Upper lobe of right lung (tissue), 1 donor: ENCODE results near the gene FCN3. TPM values are rescaled to one million over a fixed set of nuclear protein-coding genes. Genes with fewer than 3 reads are reported as not detected.

Experiments used
- ATAC-seq: fragments of 200-7000 bp; cut with Tn5 transposase; one replicate; pipeline ENCODE4 v1.9.1; 2020; ENCODE audit warnings: mild to moderate bottlenecking, moderate library complexity
- DNase-seq: peaks from one replicate; pipeline ENCODE4 v3.0.0-alpha.2; 2020
- H3K27ac ChIP-seq: fragments of 200-600 bp; one replicate; pipeline ENCODE4 v1.8.0; 2022
- H3K27me3 ChIP-seq: fragments of 200-600 bp; one replicate; pipeline ENCODE4 v1.8.0; 2022; ENCODE audit warnings: mild to moderate bottlenecking
- H3K36me3 ChIP-seq: fragments of 200-600 bp; one replicate; pipeline ENCODE4 v1.8.0; 2022
- H3K4me1 ChIP-seq: fragments of 200-600 bp; one replicate; pipeline ENCODE4 v1.8.0; 2022
- H3K4me3 ChIP-seq: fragments of 200-600 bp; one replicate; pipeline ENCODE4 v1.8.0; 2022; ENCODE audit warnings: mild to moderate bottlenecking
- H3K9me3 ChIP-seq: fragments of 200-600 bp; one replicate; pipeline ENCODE4 v1.8.0; 2022
- CTCF ChIP-seq: fragments of 200-600 bp; IDR thresholded peaks from one replicate; pipeline ENCODE4 v1.8.0; 2022; ENCODE audit warnings: antibody characterized with exemption
- intact Hi-C: fragments of 100-400 bp; cut with DNase I; formaldehyde crosslinking; loops from one replicate; pipeline ENCODE4 v1.11.0; 2022
- total RNA-seq: library from RNA; stranded (reverse); fragmentation: NEBNext Ultra II Directional; extraction: Animal tissue kit (Norgen Biotek cat#: 25700); gene quantifications from one replicate; pipeline ENCODE4 v1.2.1, GENCODE V29; 2021
- donor health status: DM: no; HTN: yes; CAD: no; lungs with severe emphysema.

FCN3 gene
- total RNA-seq, 1 donor from 2014 or later, result 826 TPM

GRCh38 chr1:27325286-27325685 lies 49.3 kb downstream of the FCN3 start:
- DNase-seq (no peak), ATAC-seq (no peak)
- intact Hi-C loops, result no loop called here
- Histone ChIP-seq H3K27ac (no peak overlapping the region), H3K4me1 (peaks cover 31% of the 10 kb centered on the region), H3K36me3 (peaks cover 45% of the 10 kb centered on the region), H3K4me3 (no peak overlapping the region), H3K9me3 (no peaks in the 10 kb centered on the region), H3K27me3 (no peaks in the 10 kb centered on the region)
- TF ChIP-seq CTCF, result no peak

GRCh38 chr1:27322569-27323240 lies 51.9 kb downstream of the FCN3 start:
- DNase-seq, result no peak

GRCh38 chr1:27321813-27322568 lies 52.6 kb downstream of the FCN3 start, which contains the start of gene TMEM222:
Gene TMEM222, plus strand, starts transcription at chr1:27322163. Its CDS starts 35 bp downstream, at chr1:27322198.
- Histone ChIP-seq H3K9me3 (no peaks in the 10 kb centered on the region), H3K4me3 (peak within 1 kb of the TSS; percentile 96), H3K36me3 (peaks cover 20% of the 10 kb centered on the region), H3K4me1 (peaks cover 30% of the 10 kb centered on the region), H3K27me3 (no peaks in the 10 kb centered on the region), H3K27ac (peak within 1 kb of the TSS; percentile 95)
- intact Hi-C loops, result no loop called here
- DNase-seq (peak; percentile 99), ATAC-seq (peak; percentile 99)
- TF ChIP-seq CTCF, result peak; percentile 40

More at GRCh38 chr1:27322569-27323240, 51.9 kb downstream of the FCN3 start:
- intact Hi-C loops, result no loop called here
- Histone ChIP-seq H3K4me3 (peak overlapping the region; percentile 96), H3K9me3 (no peaks in the 10 kb centered on the region), H3K4me1 (peaks cover 31% of the 10 kb centered on the region), H3K36me3 (peaks cover 25% of the 10 kb centered on the region), H3K27me3 (no peaks in the 10 kb centered on the region), H3K27ac (peak overlapping the region; percentile 95)
- ATAC-seq, result no peak
- no peak for TF ChIP-seq CTCF

Other genes starting within 250 kb of the FCN3 start
- gene SLC9A1, start 219.7 kb downstream of the FCN3 start, total RNA-seq, result 62.4 TPM
- gene WDTC1, start 140.2 kb downstream of the FCN3 start, total RNA-seq, result 44.1 TPM
- 36.7 TPM for gene TMEM222, start 52.7 kb downstream of the FCN3 start, total RNA-seq
- gene SYTL1, start 32.8 kb downstream of the FCN3 start, total RNA-seq, result 30.6 TPM
- gene MAP3K6, start 7.9 kb downstream of the FCN3 start, total RNA-seq, result 144 TPM
- gene CD164L2, start 8.5 kb upstream of the FCN3 start, total RNA-seq, result 1.2 TPM
- 0.90 TPM for gene GPR3, start 17.8 kb upstream of the FCN3 start, total RNA-seq
- gene WASF2, start 115.3 kb upstream of the FCN3 start, total RNA-seq, result 156 TPM
- gene AHDC1, start 229.3 kb upstream of the FCN3 start, total RNA-seq, result 34.2 TPM